ENCODE results near the gene WFDC12. TPM values are rescaled to one million over a fixed set of nuclear protein-coding genes. Genes with fewer than 3 reads are reported as not detected.
A peak's percentile ranks its signal among the peaks of the same experiment; 100 is the strongest.

The WFDC12 gene
- polyA plus RNA-seq (2013, experiment 1 of 2) = not detected
- not detected for polyA plus RNA-seq (2013, experiment 2 of 2)

- Histone ChIP-seq H3K18ac (ENCODE audit: low read depth in 1 of 2, low read length in 2 of 2) (no peak within 1 kb of the TSS), H3K36me3 (ENCODE audit: control insufficient read depth in 1 of 2, insufficient read depth in 2 of 2, low read depth in 1 of 2, low read length in 2 of 2) (no peaks in the 10 kb centered on the region), H2BK15ac (ENCODE audit: low read depth, poor library complexity, severe bottlenecking) (no peak within 1 kb of the TSS), H3K14ac (ENCODE audit: low read length in 2 of 2) (peak within 1 kb of the TSS in 1 of 2 experiments; percentile 30), H3K4me2 (ENCODE audit: low read length, poor library complexity, severe bottlenecking) (no peak within 1 kb of the TSS), H3K23ac (ENCODE audit: low read length in 2 of 2) (no peak within 1 kb of the TSS), H3K27me3 (ENCODE audit: control insufficient read depth in 1 of 2, insufficient read depth in 1 of 2, low read length in 2 of 2) (peaks cover 29 to 47% of the 10 kb centered on the region in 2 experiments), H4K8ac (ENCODE audit: low read length) (no peak within 1 kb of the TSS), H2AFZ (ENCODE audit: low read depth, low read length) (no peak within 1 kb of the TSS), H2AK5ac (ENCODE audit: low read length, severe bottlenecking) (no peak within 1 kb of the TSS), H3K4me1 (ENCODE audit: control insufficient read depth, insufficient read depth, low read depth, low read length) (no peaks in the 10 kb centered on the region), H3K4me3 (ENCODE audit: insufficient read depth in 1 of 2, low read depth in 1 of 2, low read length in 2 of 2) (no peak within 1 kb of the TSS), H2BK12ac (ENCODE audit: low read length in 2 of 2) (no peak within 1 kb of the TSS), H3K79me1 (replicated peaks; ENCODE audit: low read length, poor library complexity, severe bottlenecking) (no peaks in the 10 kb centered on the region), H3K9me3 (ENCODE audit: control insufficient read depth, low read length) (no peaks in the 10 kb centered on the region), H3K27ac (ENCODE audit: low read length, poor library complexity, severe bottlenecking) (no peak within 1 kb of the TSS), H3K9ac (ENCODE audit: low read length) (no peak within 1 kb of the TSS), H2BK5ac (ENCODE audit: low read depth, low read length, poor library complexity, severe bottlenecking) (no peak within 1 kb of the TSS), H4K91ac (ENCODE audit: low read length) (no peak within 1 kb of the TSS), H2BK120ac (ENCODE audit: low read depth, low read length) (no peak within 1 kb of the TSS), H3K4ac (ENCODE audit: low read depth in 1 of 2, low read length in 2 of 2) (no peak within 1 kb of the TSS)
- 78% methylated on average over 6 of the region's 6 CpGs for WGBS
- DNase-seq = no peak
Measured at GRCh38 chr20:45124365-45124764, at the start of gene WFDC12. WFDC12 (minus strand) TSS chr20:45124465; CDS start chr20:45124447, 18 bp downstream.

GRCh38 chr20:45173522-45173921, 49.3 kb upstream of the WFDC12 start:
- peaks cover 7% of the 10 kb centered on the region for H3K9me3 ChIP-seq (ENCODE audit: control insufficient read depth, low read length)
- H3K4ac ChIP-seq (ENCODE audit: low read depth in 1 of 2, low read length in 2 of 2) = no peak overlapping the region
- no peak overlapping the region for H3K4me2 ChIP-seq (ENCODE audit: low read length, poor library complexity, severe bottlenecking)
- no peak overlapping the region for H3K4me3 ChIP-seq (ENCODE audit: insufficient read depth in 1 of 2, low read depth in 1 of 2, low read length in 2 of 2)
- H3K23ac ChIP-seq (ENCODE audit: low read length in 2 of 2) = no peak overlapping the region
- H3K27me3 ChIP-seq (ENCODE audit: control insufficient read depth in 1 of 2, insufficient read depth in 1 of 2, low read length in 2 of 2) = peaks cover 0 to 8% of the 10 kb centered on the region in 2 experiments
- H3K18ac ChIP-seq (ENCODE audit: low read depth in 1 of 2, low read length in 2 of 2) = no peak overlapping the region
- H3K79me1 ChIP-seq (replicated peaks; ENCODE audit: low read length, poor library complexity, severe bottlenecking) = no peaks in the 10 kb centered on the region
- H3K36me3 ChIP-seq (ENCODE audit: control insufficient read depth in 1 of 2, insufficient read depth in 2 of 2, low read depth in 1 of 2, low read length in 2 of 2) = no peaks in the 10 kb centered on the region
- H2BK12ac ChIP-seq (ENCODE audit: low read length in 2 of 2) = no peak overlapping the region
- H4K8ac ChIP-seq (ENCODE audit: low read length) = no peak overlapping the region
- H2BK15ac ChIP-seq (ENCODE audit: low read depth, poor library complexity, severe bottlenecking) = no peak overlapping the region
- H2AFZ ChIP-seq (ENCODE audit: low read depth, low read length) = no peak overlapping the region
- no peak for DNase-seq
- no peak overlapping the region for H2BK5ac ChIP-seq (ENCODE audit: low read depth, low read length, poor library complexity, severe bottlenecking)
- no peak overlapping the region for H3K9ac ChIP-seq (ENCODE audit: low read length)
- H3K27ac ChIP-seq (ENCODE audit: low read length, poor library complexity, severe bottlenecking) = no peak overlapping the region
- no peak overlapping the region for H3K14ac ChIP-seq (ENCODE audit: low read length in 2 of 2)
- WGBS = 14% methylated on average over 1 of the region's 1 CpG
- no peak overlapping the region for H2BK120ac ChIP-seq (ENCODE audit: low read depth, low read length)
- H2AK5ac ChIP-seq (ENCODE audit: low read length, severe bottlenecking) = no peak overlapping the region
- H4K91ac ChIP-seq (ENCODE audit: low read length) = no peak overlapping the region
- no peaks in the 10 kb centered on the region for H3K4me1 ChIP-seq (ENCODE audit: control insufficient read depth, insufficient read depth, low read depth, low read length)

- no peak for DNase-seq
- Histone ChIP-seq H3K18ac (ENCODE audit: low read depth in 1 of 2, low read length in 2 of 2) (no peak overlapping the region), H4K8ac (ENCODE audit: low read length) (no peak overlapping the region), H3K4me3 (ENCODE audit: insufficient read depth in 1 of 2, low read depth in 1 of 2, low read length in 2 of 2) (no peak overlapping the region), H3K9ac (ENCODE audit: low read length) (no peak overlapping the region), H4K91ac (ENCODE audit: low read length) (no peak overlapping the region), H2BK15ac (ENCODE audit: low read depth, poor library complexity, severe bottlenecking) (no peak overlapping the region), H3K9me3 (ENCODE audit: control insufficient read depth, low read length) (peaks cover 56% of the 10 kb centered on the region), H2AFZ (ENCODE audit: low read depth, low read length) (no peak overlapping the region), H3K79me1 (replicated peaks; ENCODE audit: low read length, poor library complexity, severe bottlenecking) (no peaks in the 10 kb centered on the region), H2BK12ac (ENCODE audit: low read length in 2 of 2) (no peak overlapping the region), H3K27me3 (ENCODE audit: control insufficient read depth in 1 of 2, insufficient read depth in 1 of 2, low read length in 2 of 2) (peaks cover 0 to 12% of the 10 kb centered on the region in 2 experiments), H2BK120ac (ENCODE audit: low read depth, low read length) (no peak overlapping the region), H3K36me3 (ENCODE audit: control insufficient read depth in 1 of 2, insufficient read depth in 2 of 2, low read depth in 1 of 2, low read length in 2 of 2) (no peaks in the 10 kb centered on the region), H3K4me2 (ENCODE audit: low read length, poor library complexity, severe bottlenecking) (no peak overlapping the region), H3K27ac (ENCODE audit: low read length, poor library complexity, severe bottlenecking) (no peak overlapping the region), H3K4ac (ENCODE audit: low read depth in 1 of 2, low read length in 2 of 2) (no peak overlapping the region), H2BK5ac (ENCODE audit: low read depth, low read length, poor library complexity, severe bottlenecking) (no peak overlapping the region), H3K14ac (ENCODE audit: low read length in 2 of 2) (no peak overlapping the region), H3K23ac (ENCODE audit: low read length in 2 of 2) (no peak overlapping the region), H3K4me1 (ENCODE audit: control insufficient read depth, insufficient read depth, low read depth, low read length) (no peaks in the 10 kb centered on the region), H2AK5ac (ENCODE audit: low read length, severe bottlenecking) (no peak overlapping the region)
- WGBS = 79% methylated on average over 1 of the region's 1 CpG
Measured at GRCh38 chr20:45164906-45165305, 40.6 kb upstream of the WFDC12 start.

- Histone ChIP-seq H3K27ac (ENCODE audit: low read length, poor library complexity, severe bottlenecking) (no peak overlapping the region), H3K9me3 (ENCODE audit: control insufficient read depth, low read length) (peaks cover 59% of the 10 kb centered on the region), H3K18ac (ENCODE audit: low read depth in 1 of 2, low read length in 2 of 2) (no peak overlapping the region), H2AK5ac (ENCODE audit: low read length, severe bottlenecking) (no peak overlapping the region), H2BK120ac (ENCODE audit: low read depth, low read length) (no peak overlapping the region), H3K4me2 (ENCODE audit: low read length, poor library complexity, severe bottlenecking) (no peak overlapping the region), H3K9ac (ENCODE audit: low read length) (no peak overlapping the region), H2BK15ac (ENCODE audit: low read depth, poor library complexity, severe bottlenecking) (no peak overlapping the region), H2BK12ac (ENCODE audit: low read length in 2 of 2) (no peak overlapping the region), H4K91ac (ENCODE audit: low read length) (no peak overlapping the region), H3K14ac (ENCODE audit: low read length in 2 of 2) (no peak overlapping the region), H3K4me1 (ENCODE audit: control insufficient read depth, insufficient read depth, low read depth, low read length) (no peaks in the 10 kb centered on the region), H3K79me1 (replicated peaks; ENCODE audit: low read length, poor library complexity, severe bottlenecking) (no peaks in the 10 kb centered on the region), H3K4ac (ENCODE audit: low read depth in 1 of 2, low read length in 2 of 2) (no peak overlapping the region), H4K8ac (ENCODE audit: low read length) (no peak overlapping the region), H3K27me3 (ENCODE audit: control insufficient read depth in 1 of 2, insufficient read depth in 1 of 2, low read length in 2 of 2) (peaks cover 0 to 12% of the 10 kb centered on the region in 2 experiments), H2AFZ (ENCODE audit: low read depth, low read length) (no peak overlapping the region), H3K23ac (ENCODE audit: low read length in 2 of 2) (no peak overlapping the region), H2BK5ac (ENCODE audit: low read depth, low read length, poor library complexity, severe bottlenecking) (no peak overlapping the region), H3K36me3 (ENCODE audit: control insufficient read depth in 1 of 2, insufficient read depth in 2 of 2, low read depth in 1 of 2, low read length in 2 of 2) (no peaks in the 10 kb centered on the region), H3K4me3 (ENCODE audit: insufficient read depth in 1 of 2, low read depth in 1 of 2, low read length in 2 of 2) (no peak overlapping the region)
- DNase-seq = no peak
- 38% methylated on average over 1 of the region's 1 CpG for WGBS
Measured at GRCh38 chr20:45163083-45163803, 39.0 kb upstream of the WFDC12 start.

Measured in mesenchymal stem cell (in vitro differentiated cells and primary cell).